ENCODE measurements around the gene FBN3. TPM values are rescaled to one million over a fixed set of nuclear protein-coding genes. Genes with fewer than 3 reads are reported as not detected.
"Not testable (repeated sequence)": the region's sequence is repeated elsewhere in the genome, so short reads cannot be mapped to it uniquely, and the experiment has no call there.

Gene FBN3
- polyA plus RNA-seq, 1 donor (not counting 4 experiments of a cell fraction or from before 2014, with no cell fraction given) = not detected

DNA sequence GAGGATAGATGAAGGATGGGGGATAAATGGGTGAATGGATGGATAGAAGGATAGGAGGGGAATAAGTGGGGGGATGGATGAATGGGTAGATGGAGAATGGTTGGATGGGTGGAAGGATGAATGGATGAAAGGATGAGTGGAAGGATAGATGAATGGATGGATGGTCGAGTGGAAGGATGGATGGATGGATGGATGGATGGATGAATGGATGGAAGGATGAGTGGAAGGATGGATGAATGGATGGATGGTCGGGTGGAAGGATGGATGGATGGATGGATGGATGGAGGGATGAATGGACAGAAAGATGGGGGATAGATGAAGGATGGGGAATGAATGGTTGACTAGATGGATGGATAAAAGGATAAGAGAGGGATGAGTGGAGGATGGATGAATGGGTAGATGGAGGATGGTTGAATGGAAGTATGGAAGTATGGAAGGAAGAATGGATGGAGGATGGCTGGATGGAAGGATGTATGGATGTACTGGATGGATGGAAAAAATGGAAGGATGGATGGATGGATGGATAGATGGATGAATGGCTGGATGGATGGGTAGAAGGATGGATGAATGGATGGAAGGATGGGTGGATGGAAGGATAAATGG, 42.0 kb downstream of the FBN3 start:
- FAIRE-seq (no peak), DNase-seq (ENCODE audit: low read depth, low spot score) (no peak)
- no peaks in the 10 kb centered on the region for H3K4me1 ChIP-seq (ENCODE audit: control insufficient read depth, extremely low read depth, insufficient read depth, low read length)
- TF ChIP-seq CTCF (optimal IDR thresholded peaks at IDR 0.05 in 1 of 3, IDR thresholded peaks at IDR 0.05 in 1 of 3, conservative IDR thresholded peaks at IDR 0.05 in 1 of 3; ENCODE audit: extremely low read depth in 1 of 3, insufficient read depth in 2 of 3, low read length in 3 of 3) (no peak), EZH2 (IDR thresholded peaks at IDR 0.05; ENCODE audit: low read length) (no peak)
- dilution Hi-C loops (cut with MboI; ENCODE audit: extremely low pct_ligation_motif_present, low sequenced_read_pairs) = no loop called here
- no peak overlapping the region for H3K9ac ChIP-seq (ENCODE audit: control insufficient read depth, extremely low read depth, insufficient read depth, low read length)
- no peak overlapping the region for H3K4me3 ChIP-seq (ENCODE audit: control insufficient read depth in 2 of 3, extremely low read depth in 1 of 3, insufficient read depth in 2 of 3, low read depth in 1 of 3, low read length in 3 of 3)
- H4K20me1 ChIP-seq (ENCODE audit: control insufficient read depth, extremely low read depth, insufficient read depth, low read length) = no peaks in the 10 kb centered on the region
- no peaks in the 10 kb centered on the region for H3K36me3 ChIP-seq (ENCODE audit: control insufficient read depth in 2 of 2, extremely low read depth in 1 of 2, insufficient read depth in 2 of 2, low read length in 2 of 2)
- H3K9me3 ChIP-seq (ENCODE audit: control insufficient read depth, low read depth, low read length) = no peaks in the 10 kb centered on the region
- H3K27me3 ChIP-seq (ENCODE audit: control insufficient read depth, extremely low read depth, insufficient read depth, low read length) = no peaks in the 10 kb centered on the region
- no peaks in the 10 kb centered on the region for H3K79me2 ChIP-seq (ENCODE audit: control insufficient read depth, insufficient read depth, low read length)
- no peak overlapping the region for H3K4me2 ChIP-seq (ENCODE audit: control insufficient read depth, extremely low read depth, insufficient read depth, low read depth, low read length)
- no peak overlapping the region for H2AFZ ChIP-seq (ENCODE audit: control insufficient read depth, low read length)
- no peaks in the 10 kb centered on the region for H3K9me1 ChIP-seq (ENCODE audit: control insufficient read depth, extremely low read depth, insufficient read depth, low read length)
- H3K27ac ChIP-seq (ENCODE audit: control insufficient read depth, insufficient read depth, low read length) = no peak overlapping the region

GRCh38 chr19:8105471-8105870, 43.9 kb downstream of the FBN3 start:
- H4K20me1 ChIP-seq (ENCODE audit: control insufficient read depth, extremely low read depth, insufficient read depth, low read length) = no peaks in the 10 kb centered on the region
- H3K79me2 ChIP-seq (ENCODE audit: control insufficient read depth, insufficient read depth, low read length) = no peaks in the 10 kb centered on the region
- no peaks in the 10 kb centered on the region for H3K4me1 ChIP-seq (ENCODE audit: control insufficient read depth, extremely low read depth, insufficient read depth, low read length)
- H3K27ac ChIP-seq (ENCODE audit: control insufficient read depth, insufficient read depth, low read length) = no peak overlapping the region
- H3K4me3 ChIP-seq (ENCODE audit: control insufficient read depth in 2 of 3, extremely low read depth in 1 of 3, insufficient read depth in 2 of 3, low read depth in 1 of 3, low read length in 3 of 3) = no peak overlapping the region
- no peak overlapping the region for H2AFZ ChIP-seq (ENCODE audit: control insufficient read depth, low read length)
- DNase-seq (ENCODE audit: low read depth, low spot score) = no peak
- H3K27me3 ChIP-seq (ENCODE audit: control insufficient read depth, extremely low read depth, insufficient read depth, low read length) = no peaks in the 10 kb centered on the region
- TF ChIP-seq CTCF (optimal IDR thresholded peaks at IDR 0.05 in 1 of 3, IDR thresholded peaks at IDR 0.05 in 1 of 3, conservative IDR thresholded peaks at IDR 0.05 in 1 of 3; ENCODE audit: extremely low read depth in 1 of 3, insufficient read depth in 2 of 3, low read length in 3 of 3) (no peak), EZH2 (IDR thresholded peaks at IDR 0.05; ENCODE audit: low read length) (no peak)
- no peaks in the 10 kb centered on the region for H3K9me1 ChIP-seq (ENCODE audit: control insufficient read depth, extremely low read depth, insufficient read depth, low read length)
- H3K36me3 ChIP-seq (ENCODE audit: control insufficient read depth in 2 of 2, extremely low read depth in 1 of 2, insufficient read depth in 2 of 2, low read length in 2 of 2) = no peaks in the 10 kb centered on the region
- H3K9ac ChIP-seq (ENCODE audit: control insufficient read depth, extremely low read depth, insufficient read depth, low read length) = no peak overlapping the region
- FAIRE-seq = no peak
- H3K4me2 ChIP-seq (ENCODE audit: control insufficient read depth, extremely low read depth, insufficient read depth, low read depth, low read length) = no peak overlapping the region
- dilution Hi-C loops (cut with MboI; ENCODE audit: extremely low pct_ligation_motif_present, low sequenced_read_pairs) = no loop called here
- H3K9me3 ChIP-seq (ENCODE audit: control insufficient read depth, low read depth, low read length) = no peaks in the 10 kb centered on the region

GRCh38 chr19:8101910-8102309, 47.5 kb downstream of the FBN3 start:
- H3K9me3 ChIP-seq (ENCODE audit: control insufficient read depth, low read depth, low read length); H3K79me2 ChIP-seq (ENCODE audit: control insufficient read depth, insufficient read depth, low read length); dilution Hi-C loops (cut with MboI; ENCODE audit: extremely low pct_ligation_motif_present, low sequenced_read_pairs); H3K4me2 ChIP-seq (ENCODE audit: control insufficient read depth, extremely low read depth, insufficient read depth, low read depth, low read length); FAIRE-seq; H3K27me3 ChIP-seq (ENCODE audit: control insufficient read depth, extremely low read depth, insufficient read depth, low read length); H2AFZ ChIP-seq (ENCODE audit: control insufficient read depth, low read length); H3K27ac ChIP-seq (ENCODE audit: control insufficient read depth, insufficient read depth, low read length); H3K9me1 ChIP-seq (ENCODE audit: control insufficient read depth, extremely low read depth, insufficient read depth, low read length); DNase-seq (ENCODE audit: low read depth, low spot score); H3K4me1 ChIP-seq (ENCODE audit: control insufficient read depth, extremely low read depth, insufficient read depth, low read length); H3K9ac ChIP-seq (ENCODE audit: control insufficient read depth, extremely low read depth, insufficient read depth, low read length); H3K36me3 ChIP-seq (ENCODE audit: control insufficient read depth in 2 of 2, extremely low read depth in 1 of 2, insufficient read depth in 2 of 2, low read length in 2 of 2); H3K4me3 ChIP-seq (ENCODE audit: control insufficient read depth in 2 of 3, extremely low read depth in 1 of 3, insufficient read depth in 2 of 3, low read depth in 1 of 3, low read length in 3 of 3); H4K20me1 ChIP-seq (ENCODE audit: control insufficient read depth, extremely low read depth, insufficient read depth, low read length): not testable (repeated sequence)

Data from keratinocyte (primary cell).